Measurements from ENCODE around the gene TCEA3.

DNA sequence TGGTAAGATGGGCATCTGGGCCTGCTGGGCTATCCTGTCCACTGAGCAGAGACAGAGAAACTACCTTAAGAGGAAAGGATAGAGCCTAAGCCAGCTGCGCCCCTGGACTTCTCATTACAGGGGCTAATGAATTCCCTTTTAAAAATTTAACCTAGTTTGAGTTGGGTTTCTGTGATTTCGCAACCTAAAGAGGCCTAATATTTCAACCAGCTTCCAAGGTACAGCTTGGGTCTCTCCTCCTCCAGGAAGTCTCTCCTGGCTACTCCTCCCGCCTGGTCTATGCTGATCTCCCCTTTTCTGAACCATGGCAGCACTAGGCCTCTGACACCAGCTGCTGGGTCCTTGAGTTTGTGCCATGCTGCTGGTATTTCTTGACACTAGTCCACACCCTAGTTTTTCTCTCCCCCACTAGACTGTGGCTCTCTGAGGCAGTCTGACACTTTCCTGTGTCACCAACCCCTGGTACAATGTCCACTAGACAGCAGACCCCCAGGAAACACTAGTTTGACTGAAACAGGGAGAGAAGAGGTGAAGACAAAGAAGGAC, 29.0 kb upstream of the TCEA3 start:
- TF ChIP-seq TAF1 (IDR thresholded peaks at IDR 0.05; ENCODE audit: low read depth, low read length), result no peak
- no peak for TF ChIP-seq POU2F2 (IDR thresholded peaks at IDR 0.05; ENCODE audit: low read depth, low read length)
- no peak for TF ChIP-seq POLR2A (IDR thresholded peaks at IDR 0.05; ENCODE audit: low read depth, low read length)
- TF ChIP-seq POLR2AphosphoS5 (IDR thresholded peaks at IDR 0.05; ENCODE audit: low read depth, low read length), result no peak
- no peak for TF ChIP-seq SPI1 (IDR thresholded peaks at IDR 0.05; ENCODE audit: low read depth, low read length)
- TF ChIP-seq PAX5 (IDR thresholded peaks at IDR 0.05; ENCODE audit: insufficient read depth, low read length, severe bottlenecking), result no peak

All from GM12891 (cell line).